GM18861 (cell line): Measurements from ENCODE around the gene SLC24A4.

ENCODE experiments used
- ATAC-seq: cut with Tn5 transposase; IDR thresholded peaks from one replicate; pipeline ENCODE4 v1.9.1; 2021; ENCODE audit not compliant: unreplicated experiment

The SLC24A4 gene

GRCh38 chr14:92455231-92455630 is 132.3 kb downstream of the SLC24A4 start:
- ATAC-seq: no peak

- peak; percentile 60 for ATAC-seq
These were observed 133.4 kb downstream of the SLC24A4 start for GRCh38 chr14:92456215-92457015.

DNA sequence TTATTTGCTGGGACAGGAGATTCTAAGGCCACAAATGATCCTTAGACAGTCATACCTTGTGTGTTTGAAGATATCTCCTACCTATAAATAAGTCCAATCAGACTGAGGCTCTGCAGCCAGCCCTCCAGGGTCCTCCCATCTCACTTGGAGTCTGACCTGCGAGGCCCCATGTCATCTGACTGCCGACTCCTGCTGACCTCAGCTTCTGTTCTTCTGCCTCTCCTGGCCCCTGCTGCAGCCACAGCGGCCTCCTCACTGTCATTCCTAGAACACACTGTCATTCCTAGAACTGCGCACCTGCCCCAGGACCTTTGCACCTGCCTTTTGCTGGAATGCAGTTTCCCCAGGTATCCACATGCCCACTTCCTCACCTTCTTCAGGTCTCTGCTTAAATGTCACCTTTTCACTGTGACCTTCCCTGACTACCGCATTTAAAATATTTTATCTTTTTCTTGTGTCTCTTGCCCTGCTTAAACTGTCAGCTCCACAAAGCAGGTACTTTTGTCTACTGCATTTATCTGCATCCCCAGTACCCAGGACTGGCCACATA is 134.1 kb downstream of the SLC24A4 start:
- ATAC-seq: no peak

- no peak for ATAC-seq
These were observed 135.4 kb downstream of the SLC24A4 start for GRCh38 chr14:92458136-92459029.

GRCh38 chr14:92459030-92459949 is 136.3 kb downstream of the SLC24A4 start:
- ATAC-seq: no peak

- ATAC-seq: no peak
These were observed 137.0 kb downstream of the SLC24A4 start for GRCh38 chr14:92459950-92460421.

GRCh38 chr14:92460541-92460915 is 137.6 kb downstream of the SLC24A4 start:
- no peak for ATAC-seq

- no peak for ATAC-seq
These were observed 138.1 kb downstream of the SLC24A4 start for GRCh38 chr14:92460916-92461579.

DNA sequence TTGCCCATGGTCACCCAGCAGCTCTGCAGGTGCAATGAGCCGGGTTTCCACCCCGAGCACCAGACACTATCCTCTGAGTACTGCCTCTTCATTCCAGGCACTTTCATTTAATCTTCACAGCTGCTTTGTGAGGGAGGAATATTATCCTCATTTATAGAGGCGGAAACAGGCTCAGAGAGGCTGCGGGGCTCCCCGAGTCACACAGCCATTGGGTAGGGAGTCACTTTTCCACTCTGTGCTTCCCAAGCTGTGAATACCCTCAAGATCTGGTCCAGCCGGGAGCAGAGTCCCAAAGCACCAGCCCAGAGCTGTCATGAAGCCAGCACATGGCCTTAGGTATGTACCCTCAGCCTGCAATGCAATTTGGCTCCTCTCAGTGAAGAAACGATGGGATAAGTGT is 138.9 kb downstream of the SLC24A4 start:
- ATAC-seq: no peak

DNA sequence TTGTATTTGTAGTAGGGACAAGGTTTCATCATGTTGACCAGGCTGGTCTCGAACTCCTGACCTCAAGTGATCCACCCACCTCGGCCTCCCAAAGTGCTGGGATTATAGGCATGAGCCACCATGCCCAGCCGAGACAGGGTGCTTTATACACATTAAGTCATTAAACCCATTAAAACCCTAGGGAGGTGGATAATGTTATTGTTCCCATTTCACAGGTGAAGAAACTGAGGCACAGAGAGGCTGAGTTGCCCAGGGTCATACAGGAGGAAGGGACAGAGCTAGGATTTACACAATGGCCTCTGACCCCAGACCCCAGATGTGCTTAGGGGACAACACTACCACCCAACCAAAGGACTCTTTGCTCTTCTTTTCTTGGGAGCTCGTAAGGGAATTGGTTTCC is 139.6 kb downstream of the SLC24A4 start:
- no peak for ATAC-seq

GRCh38 chr14:92463141-92463540 is 140.2 kb downstream of the SLC24A4 start:
- ATAC-seq: no peak

- ATAC-seq: no peak
These were observed 141.2 kb downstream of the SLC24A4 start for GRCh38 chr14:92464156-92464555.

GRCh38 chr14:92464716-92465115 is 141.8 kb downstream of the SLC24A4 start:
- no peak for ATAC-seq

DNA sequence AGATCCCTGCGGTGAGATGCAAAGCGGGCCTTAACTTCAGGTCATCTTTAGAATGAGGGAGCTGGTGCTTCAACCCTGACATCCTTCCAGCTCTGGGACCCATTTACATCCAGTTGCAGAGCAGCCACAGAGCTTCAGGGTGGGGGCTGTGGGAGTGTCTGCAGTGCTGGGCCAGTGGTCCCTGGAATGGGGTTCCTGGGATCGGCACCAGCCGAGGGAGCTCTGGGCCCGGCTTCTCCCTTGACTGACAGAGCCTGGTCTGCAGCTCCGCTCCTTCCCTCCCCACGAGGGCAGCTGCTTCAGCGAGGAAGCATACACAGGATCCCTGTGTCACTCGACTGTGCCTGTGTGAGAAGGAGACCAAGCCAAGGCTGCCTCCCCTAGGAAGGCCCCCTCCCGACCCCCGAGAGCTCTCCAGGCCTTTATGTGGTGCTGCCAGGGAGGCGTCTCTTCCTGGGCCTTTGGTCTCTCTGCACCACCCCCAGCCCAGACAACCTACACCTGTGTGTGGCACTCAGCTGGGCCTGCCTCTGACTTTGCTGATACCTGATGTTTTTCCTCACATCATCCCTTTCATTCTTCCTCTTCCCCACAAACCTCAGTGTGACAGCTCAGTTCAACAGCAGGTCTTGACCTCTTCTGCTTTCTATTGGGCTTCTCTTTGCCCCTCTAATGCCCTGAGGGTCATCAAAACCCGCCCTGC is 142.5 kb downstream of the SLC24A4 start:
- no peak for ATAC-seq

DNA sequence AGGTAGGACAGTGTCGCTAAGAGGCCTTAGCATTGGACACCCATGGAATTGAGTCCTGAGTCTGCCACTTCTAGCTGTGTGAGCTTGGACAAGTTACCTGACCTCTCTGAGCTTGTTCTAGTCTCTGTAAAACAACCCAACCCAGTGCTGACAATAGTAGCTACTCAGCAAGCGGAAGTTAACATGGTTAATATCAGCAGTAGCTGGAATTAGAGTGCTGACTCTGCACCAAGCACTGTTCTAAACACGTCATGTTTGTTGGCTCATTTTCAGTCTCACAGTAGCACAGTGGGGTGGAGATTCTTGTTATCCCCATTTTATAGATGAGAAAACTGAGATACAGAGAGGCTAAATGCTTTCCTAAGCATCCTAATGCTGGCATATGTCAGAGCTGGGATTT is 143.1 kb downstream of the SLC24A4 start:
- no peak for ATAC-seq

DNA sequence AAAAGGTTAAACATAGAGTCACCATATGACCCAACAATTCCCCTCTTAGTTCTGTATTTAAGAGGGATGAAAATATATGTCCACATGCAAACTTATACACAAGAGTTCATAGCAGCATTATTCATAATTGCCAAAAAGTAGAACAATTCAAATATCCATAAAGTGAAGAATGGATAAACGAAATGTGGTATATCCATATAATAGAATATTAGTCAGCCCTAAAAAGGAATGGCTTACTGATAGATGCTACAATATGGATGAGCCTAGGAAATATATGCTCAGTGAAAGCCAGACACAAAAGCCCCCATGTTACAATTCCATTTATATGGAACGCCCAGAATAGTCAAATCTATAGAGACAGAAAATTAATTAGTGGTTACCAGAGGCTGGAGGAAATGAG is 146.6 kb downstream of the SLC24A4 start:
- ATAC-seq: no peak

GRCh38 chr14:92470215-92470614 is 147.2 kb downstream of the SLC24A4 start:
- no peak for ATAC-seq

GRCh38 chr14:92470811-92471210 is 147.8 kb downstream of the SLC24A4 start:
- ATAC-seq: no peak

DNA sequence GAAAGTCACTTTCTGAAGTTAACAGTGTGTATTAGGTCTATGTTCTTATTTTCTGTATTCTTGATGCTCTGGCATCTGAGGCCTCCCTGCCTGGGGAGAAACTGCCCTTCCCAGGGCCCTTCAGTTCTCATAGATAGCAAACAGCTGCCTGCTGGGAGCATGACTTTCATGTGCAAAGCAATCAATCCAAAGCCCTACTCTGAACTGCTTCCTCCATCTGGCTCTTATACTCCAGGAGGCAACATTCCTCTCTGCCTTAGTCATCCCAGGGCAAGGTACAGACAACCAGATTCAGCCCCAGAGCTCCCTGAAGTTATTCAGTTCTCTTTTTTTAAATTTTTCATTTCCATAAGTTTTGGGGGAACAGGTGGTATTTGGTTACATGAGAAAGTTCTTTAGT is 149.0 kb downstream of the SLC24A4 start:
- no peak for ATAC-seq
